ENCODE measurements around the gene GRIN3B. TPM values are rescaled to one million over a fixed set of nuclear protein-coding genes. Genes with fewer than 3 reads are reported as not detected.

Gene GRIN3B
- total RNA-seq, 2 experiments from 2014 or later, result 0.10 TPM; not detected in 1

- intact Hi-C loops (cut with micrococcal nuclease), result no loop called here
- Mint-ChIP-seq H3K27ac (peak overlapping the region; percentile 44), H3K4me1 (ENCODE audit: low read depth) (peaks cover 11% of the 10 kb centered on the region), H3K9me3 (peaks cover 2% of the 10 kb centered on the region), H3K27me3 (ENCODE audit: low read depth) (no peaks in the 10 kb centered on the region), H3K36me3 (ENCODE audit: low read depth) (peaks cover 13% of the 10 kb centered on the region), H3K4me3 (no peak overlapping the region)
- CTCF ChIA-PET, result no interaction called here
- no peak for DNase-seq
Observed at GRCh38 chr19:1052349-1052975, 52.2 kb downstream of the GRIN3B start.

GRCh38 chr19:1053176-1054101, 53.2 kb downstream of the GRIN3B start:
- Mint-ChIP-seq H3K27me3 (ENCODE audit: low read depth) (no peaks in the 10 kb centered on the region), H3K36me3 (ENCODE audit: low read depth) (peaks cover 14% of the 10 kb centered on the region), H3K27ac (no peak overlapping the region), H3K4me1 (ENCODE audit: low read depth) (peaks cover 18% of the 10 kb centered on the region), H3K4me3 (no peak overlapping the region), H3K9me3 (peaks cover 3% of the 10 kb centered on the region)
- intact Hi-C loops (cut with micrococcal nuclease), result no loop called here
- CTCF ChIA-PET, result interaction anchor here (0.6 kb wide), 1 partner anchor 191 kb away, joined by 3 read pairs; no protein-coding TSS in a partner anchor
- no peak for DNase-seq

GRCh38 chr19:1054102-1055027, 54.1 kb downstream of the GRIN3B start:
- no peak overlapping the region for H3K4me3 Mint-ChIP-seq
- peaks cover 14% of the 10 kb centered on the region for H3K36me3 Mint-ChIP-seq (ENCODE audit: low read depth)
- peaks cover 3% of the 10 kb centered on the region for H3K9me3 Mint-ChIP-seq
- intact Hi-C loops (cut with micrococcal nuclease), result no loop called here
- DNase-seq, result no peak
- no peak overlapping the region for H3K27ac Mint-ChIP-seq
- H3K27me3 Mint-ChIP-seq (ENCODE audit: low read depth), result no peaks in the 10 kb centered on the region
- peaks cover 18% of the 10 kb centered on the region for H3K4me1 Mint-ChIP-seq (ENCODE audit: low read depth)
- CTCF ChIA-PET, result interaction anchor here (0.6 kb wide), 1 partner anchor 190 kb away, joined by 3 read pairs; no protein-coding TSS in a partner anchor

GRCh38 chr19:1055028-1055425, 54.8 kb downstream of the GRIN3B start:
- Mint-ChIP-seq H3K27ac (no peak overlapping the region), H3K9me3 (peaks cover 3% of the 10 kb centered on the region), H3K27me3 (ENCODE audit: low read depth) (no peaks in the 10 kb centered on the region), H3K4me3 (no peak overlapping the region), H3K36me3 (ENCODE audit: low read depth) (peaks cover 14% of the 10 kb centered on the region), H3K4me1 (ENCODE audit: low read depth) (peaks cover 18% of the 10 kb centered on the region)
- DNase-seq, result no peak
- CTCF ChIA-PET, result no interaction called here
- intact Hi-C loops (cut with micrococcal nuclease), result no loop called here

GRCh38 chr19:1055886-1056620, 55.8 kb downstream of the GRIN3B start:
- Mint-ChIP-seq H3K27ac (no peak overlapping the region), H3K4me3 (no peak overlapping the region), H3K9me3 (peaks cover 3% of the 10 kb centered on the region), H3K36me3 (ENCODE audit: low read depth) (peaks cover 14% of the 10 kb centered on the region), H3K4me1 (ENCODE audit: low read depth) (peaks cover 18% of the 10 kb centered on the region), H3K27me3 (ENCODE audit: low read depth) (no peaks in the 10 kb centered on the region)
- intact Hi-C loops (cut with micrococcal nuclease), result no loop called here
- CTCF ChIA-PET, result no interaction called here
- DNase-seq, result no peak

- CTCF ChIA-PET, result interaction anchor here (0.9 to 1.2 kb wide), 5 partner anchors 15 to 136 kb away, joined by 3 read pairs; no protein-coding TSS in a partner anchor
- Mint-ChIP-seq H3K27me3 (ENCODE audit: low read depth) (no peaks in the 10 kb centered on the region), H3K9me3 (peaks cover 3% of the 10 kb centered on the region), H3K4me1 (ENCODE audit: low read depth) (peaks cover 15% of the 10 kb centered on the region), H3K4me3 (no peak overlapping the region), H3K27ac (peak overlapping the region; percentile 57), H3K36me3 (ENCODE audit: low read depth) (peaks cover 14% of the 10 kb centered on the region)
- peak; percentile 60 for DNase-seq
- intact Hi-C loops (cut with micrococcal nuclease), result no loop called here
Observed at GRCh38 chr19:1057176-1057855, 57.1 kb downstream of the GRIN3B start.

- peak; percentile 11 for DNase-seq
- Mint-ChIP-seq H3K27ac (peak overlapping the region; percentile 23), H3K4me3 (no peak overlapping the region), H3K36me3 (ENCODE audit: low read depth) (peaks cover 14% of the 10 kb centered on the region), H3K4me1 (ENCODE audit: low read depth) (peaks cover 17% of the 10 kb centered on the region), H3K9me3 (peaks cover 3% of the 10 kb centered on the region), H3K27me3 (ENCODE audit: low read depth) (no peaks in the 10 kb centered on the region)
- CTCF ChIA-PET, result interaction anchor here (0.7 to 1.2 kb wide), 6 partner anchors 9 to 135 kb away, joined by 3 read pairs; no protein-coding TSS in a partner anchor
- intact Hi-C loops (cut with micrococcal nuclease), result no loop called here
Observed at GRCh38 chr19:1058112-1058511, 57.9 kb downstream of the GRIN3B start.

Other genes starting within 250 kb of the GRIN3B start
- gene MISP, start 249.3 kb upstream of the GRIN3B start, total RNA-seq, result not detected
- 100 to 1,000 TPM; 510 to 532 TPM for gene PTBP1, start 203.0 kb upstream of the GRIN3B start, total RNA-seq
- gene PLPPR3, start 178.5 kb upstream of the GRIN3B start, total RNA-seq, result not detected
- not detected for gene AZU1, start 172.6 kb upstream of the GRIN3B start, total RNA-seq
- not detected for gene PRTN3, start 159.4 kb upstream of the GRIN3B start, total RNA-seq
- gene ELANE, start 148.1 kb upstream of the GRIN3B start, total RNA-seq, result not detected
- under 1 TPM; 0.17 to 0.25 TPM for gene CFD, start 140.8 kb upstream of the GRIN3B start, total RNA-seq
- gene MED16, start 107.2 kb upstream of the GRIN3B start, total RNA-seq, result 10 to 100 TPM; 61.3 to 68.1 TPM
- not detected for gene RNU6-9, start 106.9 kb upstream of the GRIN3B start, total RNA-seq
- 100 to 1,000 TPM; 111 to 120 TPM for gene R3HDM4, start 87.2 kb upstream of the GRIN3B start, total RNA-seq
- 1 to 10 TPM; 5.3 to 6.6 TPM for gene KISS1R, start 83.1 kb upstream of the GRIN3B start, total RNA-seq
- gene ARID3A, start 74.4 kb upstream of the GRIN3B start, total RNA-seq, result 10 to 100 TPM; 23.1 to 28.4 TPM
- gene WDR18, start 16.1 kb upstream of the GRIN3B start, total RNA-seq, result 10 to 100 TPM; 77.8 to 82.0 TPM
- gene TMEM259, start 20.7 kb downstream of the GRIN3B start, total RNA-seq, result 100 to 1,000 TPM; 105 to 109 TPM
- not detected for gene RNU6-2, start 21.1 kb downstream of the GRIN3B start, total RNA-seq
- gene CNN2, start 26.2 kb downstream of the GRIN3B start, total RNA-seq, result 100 to 1,000 TPM; 104 TPM
- 10 to 100 TPM; 24.4 to 30.1 TPM for gene ABCA7, start 39.7 kb downstream of the GRIN3B start, total RNA-seq
- 100 to 1,000 TPM; 123 to 136 TPM for gene ARHGAP45, start 66.7 kb downstream of the GRIN3B start, total RNA-seq
- gene POLR2E, start 95.0 kb downstream of the GRIN3B start, total RNA-seq, result 100 to 1,000 TPM; 238 to 258 TPM
- gene GPX4, start 103.6 kb downstream of the GRIN3B start, total RNA-seq, result 100 to 1,000 TPM; 244 to 253 TPM
- 100 to 1,000 TPM; 112 to 117 TPM for gene SBNO2, start 173.8 kb downstream of the GRIN3B start, total RNA-seq
- 10 to 100 TPM; 65.1 to 66.1 TPM for gene STK11, start 205.4 kb downstream of the GRIN3B start, total RNA-seq
- 1 to 10 TPM in 1 of 2 experiments, under 1 TPM in 1; 0.77 to 1.1 TPM for gene CBARP, start 237.6 kb downstream of the GRIN3B start, total RNA-seq
- gene ATP5F1D, start 241.3 kb downstream of the GRIN3B start, total RNA-seq, result 100 to 1,000 TPM; 153 TPM
- 10 to 100 TPM; 50.1 to 52.9 TPM for gene MIDN, start 248.2 kb downstream of the GRIN3B start, total RNA-seq